ENCODE measurements around the gene ANXA3.
A peak's percentile ranks its signal among the peaks of the same experiment; 100 is the strongest.
"Not testable (repeated sequence)": the region's sequence is repeated elsewhere in the genome, so short reads cannot be mapped to it uniquely, and the experiment has no call there.

Gene ANXA3

GRCh38 chr4:78543424-78544125 lies 8.0 kb upstream of the ANXA3 start:
- DNase-seq (ENCODE audit: low spot score) = no peak

GRCh38 chr4:78544678-78545077 lies 6.9 kb upstream of the ANXA3 start:
- no peak for DNase-seq (ENCODE audit: low spot score)

- DNase-seq (ENCODE audit: low spot score) = no peak
These were observed 6.0 kb upstream of the ANXA3 start for GRCh38 chr4:78545275-78546246.

- DNase-seq (ENCODE audit: low spot score) = not testable (repeated sequence)
These were observed 3.7 kb upstream of the ANXA3 start for GRCh38 chr4:78547899-78548298.

- DNase-seq (ENCODE audit: low spot score) = not testable (repeated sequence)
These were observed 2.7 kb upstream of the ANXA3 start for GRCh38 chr4:78548889-78549288.

- peak; percentile 4 for DNase-seq (ENCODE audit: low spot score)
These were observed 946 bp downstream of the ANXA3 start for GRCh38 chr4:78552389-78553042.

GRCh38 chr4:78553043-78553396 lies 1.4 kb downstream of the ANXA3 start:
- DNase-seq (ENCODE audit: low spot score) = no peak

- DNase-seq (ENCODE audit: low spot score) = no peak
These were observed 2.0 kb downstream of the ANXA3 start for GRCh38 chr4:78553529-78554060.

GRCh38 chr4:78556665-78557064 lies 5.1 kb downstream of the ANXA3 start:
- DNase-seq (ENCODE audit: low spot score) = no peak

- no peak for DNase-seq (ENCODE audit: low spot score)
These were observed 6.3 kb downstream of the ANXA3 start for GRCh38 chr4:78557841-78558240.

GRCh38 chr4:78558410-78558809 lies 6.8 kb downstream of the ANXA3 start:
- no peak for DNase-seq (ENCODE audit: low spot score)

- no peak for DNase-seq (ENCODE audit: low spot score)
These were observed 8.9 kb downstream of the ANXA3 start for GRCh38 chr4:78560296-78560963.

- DNase-seq (ENCODE audit: low spot score) = no peak
These were observed 10.1 kb downstream of the ANXA3 start for GRCh38 chr4:78561677-78562076.

- DNase-seq (ENCODE audit: low spot score) = no peak
These were observed 11.1 kb downstream of the ANXA3 start for GRCh38 chr4:78562687-78563086.

GRCh38 chr4:78565971-78566372 lies 14.4 kb downstream of the ANXA3 start:
- DNase-seq (ENCODE audit: low spot score) = no peak

- DNase-seq (ENCODE audit: low spot score) = no peak
These were observed 15.4 kb downstream of the ANXA3 start for GRCh38 chr4:78566834-78567499.

- no peak for DNase-seq (ENCODE audit: low spot score)
These were observed 16.0 kb downstream of the ANXA3 start for GRCh38 chr4:78567500-78568060.

GRCh38 chr4:78568640-78569305 lies 17.2 kb downstream of the ANXA3 start:
- no peak for DNase-seq (ENCODE audit: low spot score)

GRCh38 chr4:78569306-78569821 lies 17.8 kb downstream of the ANXA3 start:
- no peak for DNase-seq (ENCODE audit: low spot score)

GRCh38 chr4:78570117-78570516 lies 18.5 kb downstream of the ANXA3 start:
- no peak for DNase-seq (ENCODE audit: low spot score)

All from SK-N-DZ (cell line).